DMS 273 treated with DMSO at 0.1 percent for 48 hours (cell line): ENCODE data around the gene URB1.

Source experiments
- DNase-seq: peaks from one replicate; lab custom pipeline; 2025; lab: John Stamatoyannopoulos, UW

Gene URB1

DNA sequence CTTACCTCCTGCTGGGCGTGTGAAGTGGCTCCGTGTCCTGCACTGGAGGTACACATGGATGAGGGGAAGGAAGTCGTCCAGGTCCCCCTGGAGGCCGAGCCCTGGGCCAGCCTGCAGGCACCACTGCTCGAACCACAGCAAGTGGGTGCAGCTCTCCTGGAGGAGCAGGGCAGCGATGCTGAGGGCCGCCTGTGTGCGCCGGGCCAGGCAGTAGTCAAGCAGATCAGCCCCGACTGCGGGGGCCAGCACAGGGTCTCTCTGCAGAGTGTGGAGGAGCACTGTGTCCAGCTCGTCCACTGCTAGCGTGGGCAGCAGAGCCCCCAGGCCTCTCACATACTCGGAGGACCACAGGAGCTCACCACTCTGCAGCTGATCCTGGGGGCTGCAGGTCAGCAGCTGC lies 45.9 kb downstream of the URB1 start:
- no peak for DNase-seq

DNA sequence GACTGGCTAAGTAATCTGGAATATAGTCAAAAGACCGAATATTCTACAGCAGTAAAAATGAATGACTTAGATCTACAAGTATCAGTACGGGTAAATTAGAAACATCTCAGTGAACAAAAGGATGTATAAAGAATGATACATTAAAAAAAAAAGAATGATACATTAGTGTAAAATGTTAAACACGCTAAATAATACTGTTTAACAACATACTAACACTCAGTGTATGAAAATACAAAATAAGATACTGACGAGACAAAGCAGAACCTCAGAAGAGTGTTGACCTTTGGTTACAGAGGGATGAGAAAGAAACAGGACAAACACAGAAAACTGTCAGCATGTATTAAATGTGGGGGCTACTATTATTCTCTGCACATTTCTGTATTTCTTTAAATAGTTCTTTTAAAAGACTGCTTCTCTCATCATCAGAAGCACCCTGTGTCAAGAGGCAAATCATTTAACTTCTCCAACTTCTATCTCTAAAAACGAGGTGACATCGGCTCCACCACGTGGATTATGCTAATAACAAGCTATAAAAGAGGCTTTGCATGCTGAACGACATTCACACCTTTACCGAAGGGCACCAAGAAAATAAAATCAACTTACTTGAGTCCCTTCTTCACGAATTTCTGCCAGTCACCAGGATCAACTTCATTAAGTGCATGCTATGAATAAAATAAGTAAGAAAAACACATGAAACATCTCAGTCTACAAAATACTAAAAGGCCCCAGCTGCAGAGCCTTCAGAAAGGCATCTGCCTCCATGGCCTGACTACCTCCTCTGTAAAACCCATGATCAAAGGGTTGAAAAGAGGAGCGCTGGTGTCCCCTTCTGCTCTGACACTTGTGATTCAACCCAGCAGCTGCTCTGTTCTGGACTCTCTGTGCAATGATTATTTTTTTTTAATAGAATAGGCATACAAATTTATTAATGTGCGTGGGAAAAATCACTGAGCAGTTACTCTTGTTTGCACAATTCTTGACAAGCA lies 51.7 kb downstream of the URB1 start:
- DNase-seq = no peak

DNA sequence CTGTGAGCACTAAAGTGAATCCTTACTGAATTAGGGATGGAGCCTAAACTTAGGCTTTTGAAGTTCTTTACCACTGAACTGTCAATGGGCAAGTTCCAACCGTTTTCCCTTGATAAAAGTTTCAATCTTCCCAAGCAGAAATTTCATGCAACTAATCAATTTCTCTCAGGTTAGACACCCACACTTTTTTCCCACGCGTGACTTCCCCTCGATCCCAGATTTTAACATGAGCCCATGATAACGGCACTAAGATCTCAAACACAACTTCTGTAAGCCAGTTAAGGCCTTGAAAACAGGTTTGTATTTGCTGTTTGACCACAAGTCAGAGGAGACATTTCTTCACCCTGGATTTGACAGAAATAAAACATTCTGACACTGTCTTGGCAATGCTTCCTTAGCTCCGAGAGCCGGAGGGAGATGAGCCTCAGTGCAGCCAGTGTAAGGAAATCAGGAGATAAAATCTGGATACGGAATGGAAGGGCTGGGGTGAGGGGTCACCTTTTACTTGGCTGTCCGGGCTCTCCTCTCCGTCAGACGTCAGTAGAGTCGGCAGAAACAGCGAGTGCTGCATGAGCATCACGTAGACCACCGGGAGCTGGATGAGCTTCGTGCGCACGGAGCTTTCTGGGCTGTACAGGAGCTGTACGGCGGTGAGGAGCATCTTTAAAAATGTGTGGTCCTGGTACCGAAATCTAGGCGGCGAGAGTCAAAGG lies 54.4 kb downstream of the URB1 start:
- no peak for DNase-seq

DNA sequence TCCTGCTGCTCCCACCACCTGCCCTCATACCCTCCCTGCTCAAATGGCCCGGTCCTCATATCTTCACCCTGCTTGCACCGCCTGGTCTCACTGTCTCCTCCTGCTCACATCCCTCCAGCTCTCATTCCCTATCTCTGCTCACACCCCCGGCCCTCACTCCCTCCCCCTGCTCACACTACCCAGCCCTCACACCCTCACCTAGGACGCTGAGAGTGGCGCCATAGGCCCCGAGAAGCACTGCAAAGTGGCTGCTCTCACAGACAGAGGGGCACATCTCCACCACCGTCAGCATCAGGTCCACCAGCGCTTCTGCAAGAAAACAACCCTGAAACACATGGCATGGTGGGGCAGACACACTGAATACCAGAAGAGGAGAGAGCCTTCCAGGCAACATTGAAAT lies 55.6 kb downstream of the URB1 start:
- DNase-seq = no peak

DNA sequence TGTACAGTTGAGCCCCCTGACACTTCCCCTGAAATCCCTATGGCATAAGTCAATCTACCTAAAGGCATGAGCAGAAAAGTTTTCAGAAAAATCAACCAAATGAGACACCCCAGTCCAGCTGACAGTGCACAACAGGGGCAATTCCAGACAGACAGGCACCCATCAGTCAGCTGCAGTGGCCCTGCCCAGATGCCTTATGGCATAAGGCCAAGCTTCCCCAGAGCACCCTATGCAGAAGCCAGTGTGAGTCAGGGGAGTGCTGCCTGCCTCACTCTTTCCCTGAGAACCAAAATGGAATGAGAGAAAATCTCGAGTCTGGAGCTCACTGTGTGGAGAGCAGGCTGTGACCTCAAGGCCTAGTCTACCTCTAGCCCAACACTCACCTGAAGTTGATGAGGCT lies 56.1 kb downstream of the URB1 start:
- DNase-seq = peak; percentile 40

DNA sequence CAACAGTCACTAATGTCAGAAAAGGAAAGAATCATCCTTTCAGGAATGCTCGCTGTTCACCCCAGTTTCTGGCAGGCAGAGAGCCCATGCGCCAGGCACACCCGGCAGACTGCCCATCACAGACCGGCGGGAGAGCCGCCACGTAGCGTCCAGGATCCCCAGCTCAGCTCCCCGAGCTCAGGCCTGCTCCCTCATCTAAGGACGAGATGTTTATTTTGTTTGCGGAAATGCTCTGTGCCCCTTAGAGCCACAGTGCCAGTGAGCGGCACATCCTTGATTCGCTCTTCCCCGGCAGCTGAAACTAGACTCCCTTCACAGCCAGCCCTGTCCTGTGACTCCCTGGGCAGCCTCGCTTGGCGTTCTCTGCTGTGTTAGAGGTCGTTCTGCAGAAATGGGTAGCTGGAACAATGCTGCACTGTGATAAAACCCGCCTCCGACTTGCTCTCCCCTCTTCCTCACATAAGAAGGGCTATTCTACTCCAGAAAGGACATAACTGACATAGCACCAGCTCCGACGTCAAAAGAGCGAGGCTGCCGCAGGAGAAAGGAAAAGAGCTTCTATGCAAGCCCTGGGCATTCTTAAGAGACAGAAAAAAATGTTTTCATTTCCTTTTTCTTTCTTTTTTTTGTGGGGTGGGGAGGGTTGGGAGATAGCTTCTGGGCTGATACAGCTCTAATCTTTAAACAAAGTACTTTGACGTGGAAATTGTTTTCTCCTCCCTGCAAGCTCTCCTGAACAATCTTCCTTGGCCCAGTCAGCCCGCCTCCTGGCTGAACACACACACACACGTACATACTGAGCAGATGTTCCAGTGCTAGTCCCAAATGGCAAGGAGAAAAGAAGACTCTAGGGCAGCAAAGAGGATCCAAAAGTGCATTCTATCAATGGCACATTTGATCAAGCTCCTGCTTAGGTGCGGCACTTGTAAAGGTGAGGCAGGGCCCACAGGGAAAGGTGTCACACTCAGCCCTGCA lies 56.9 kb downstream of the URB1 start:
- peak; percentile 45 for DNase-seq

DNA sequence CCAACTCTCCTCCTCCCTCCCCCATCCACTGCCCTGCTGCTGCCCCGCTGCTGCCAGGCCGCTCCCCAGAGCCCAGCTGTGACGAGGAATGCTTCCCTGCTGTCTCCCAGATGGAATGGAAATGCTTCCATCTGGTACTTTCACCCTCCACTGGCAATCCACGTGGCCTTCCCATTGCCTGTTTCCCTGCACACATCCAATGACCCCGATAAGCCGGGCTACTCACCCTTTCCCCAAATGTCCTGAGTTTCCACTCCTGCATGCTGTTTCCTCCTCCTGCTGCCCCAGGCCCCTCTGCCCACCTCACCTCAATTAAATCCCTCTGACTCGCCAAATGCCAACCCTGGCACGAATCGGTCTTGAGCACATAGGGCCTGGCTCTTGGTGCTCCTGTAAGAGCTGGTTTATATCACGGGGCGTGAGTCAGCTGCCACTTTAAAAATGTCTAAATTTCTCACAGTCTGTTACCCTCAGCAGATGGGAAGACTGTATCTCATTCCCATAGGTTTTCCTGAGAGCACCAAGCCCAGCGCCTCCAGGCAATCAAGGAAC lies 57.8 kb downstream of the URB1 start:
- DNase-seq = peak; percentile 98

DNA sequence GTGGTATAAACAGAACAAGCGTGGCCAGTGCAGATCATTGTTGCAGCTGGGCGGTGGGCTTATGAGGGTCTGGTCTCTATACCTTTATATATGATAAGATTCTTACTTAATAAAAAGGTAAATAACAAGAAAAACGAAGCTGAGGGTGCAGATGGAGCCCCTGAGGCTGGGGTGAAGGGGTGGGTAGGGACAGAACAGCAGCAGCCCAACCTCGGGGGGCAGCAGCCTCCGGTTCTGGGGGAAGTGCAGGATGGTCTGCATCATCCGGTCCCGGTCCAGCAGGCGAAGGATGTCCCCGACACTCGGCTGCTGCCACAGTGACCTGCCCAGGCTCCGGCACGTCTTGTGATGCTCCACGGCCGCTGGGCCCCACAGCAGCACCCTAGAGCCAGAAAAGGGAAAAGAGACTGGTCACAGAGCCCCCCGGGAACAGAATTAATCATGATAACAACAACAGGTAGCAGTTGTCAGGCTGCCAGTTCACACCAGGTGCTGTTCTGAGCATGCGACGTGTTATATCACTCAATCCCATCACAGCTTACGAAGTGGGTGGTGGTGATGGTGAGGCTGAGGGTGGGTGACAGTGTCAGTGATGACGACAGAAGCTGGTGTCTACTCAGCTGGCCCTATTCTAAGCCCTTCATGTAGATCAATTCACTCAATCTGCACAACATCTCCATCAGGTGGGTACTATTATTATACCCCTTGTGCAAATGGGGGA lies 58.7 kb downstream of the URB1 start:
- DNase-seq = no peak

DNA sequence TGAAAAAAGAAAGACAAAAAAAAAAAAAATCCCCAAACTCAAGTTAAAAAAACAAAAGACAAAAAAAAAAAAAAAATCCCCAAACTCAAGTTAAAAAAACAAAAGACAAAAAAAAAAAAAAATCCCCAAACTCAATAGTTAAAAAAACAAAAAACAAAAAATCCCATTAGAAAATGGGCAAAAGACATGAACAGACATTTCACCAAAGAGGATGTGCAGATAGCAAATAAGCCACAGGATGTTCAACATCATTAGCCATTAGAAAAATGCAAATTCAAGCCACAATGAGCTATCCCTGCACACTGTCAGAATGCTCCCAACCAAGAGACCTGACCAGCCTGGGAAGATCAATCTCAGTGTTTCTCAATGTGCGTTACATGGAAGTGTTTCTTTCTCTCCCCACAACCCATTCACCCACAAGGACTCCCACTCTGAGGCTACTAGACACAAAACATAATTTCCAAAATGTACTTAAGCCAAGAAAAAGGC lies 60.3 kb downstream of the URB1 start:
- no peak for DNase-seq

DNA sequence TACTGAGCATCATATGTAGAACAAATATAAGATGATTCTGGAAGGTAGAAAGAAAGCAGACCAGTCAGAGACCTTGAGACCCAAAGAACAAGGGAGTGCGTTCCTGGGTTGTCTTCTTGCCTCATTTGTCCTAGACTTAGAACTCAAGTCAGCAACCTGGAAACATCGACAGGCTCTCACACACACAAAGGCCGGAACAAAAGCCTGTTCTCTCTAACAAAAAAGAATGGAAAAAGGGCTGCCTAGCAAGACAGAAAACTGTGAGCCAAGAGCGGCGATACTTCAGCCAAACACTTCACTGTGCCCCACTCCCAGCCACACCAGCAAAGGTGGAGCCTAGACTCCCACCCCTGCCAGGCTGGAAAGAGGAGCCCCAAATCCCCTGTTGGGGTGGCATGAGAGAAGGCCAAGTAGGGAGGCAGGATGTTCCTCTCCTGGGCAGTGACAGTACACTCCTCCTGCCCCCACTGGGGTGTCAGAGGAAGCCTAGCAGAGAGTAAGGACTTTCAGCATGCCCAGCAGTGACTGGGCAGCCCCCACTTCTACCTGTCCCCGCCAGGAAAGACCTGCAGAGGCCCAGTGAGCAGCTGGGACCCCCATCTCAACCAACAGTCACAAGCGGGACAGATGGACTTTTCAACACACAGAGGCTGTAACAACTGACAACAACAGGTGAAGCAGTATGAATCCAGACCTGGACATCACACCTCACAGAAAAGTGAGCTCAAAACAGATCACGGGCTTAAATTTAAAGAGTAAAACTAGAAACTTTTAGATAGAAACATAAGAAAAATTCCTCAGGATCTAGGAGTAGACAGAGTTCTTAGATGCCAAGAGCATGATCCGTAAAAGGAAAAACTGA lies 61.1 kb downstream of the URB1 start:
- no peak for DNase-seq

DNA sequence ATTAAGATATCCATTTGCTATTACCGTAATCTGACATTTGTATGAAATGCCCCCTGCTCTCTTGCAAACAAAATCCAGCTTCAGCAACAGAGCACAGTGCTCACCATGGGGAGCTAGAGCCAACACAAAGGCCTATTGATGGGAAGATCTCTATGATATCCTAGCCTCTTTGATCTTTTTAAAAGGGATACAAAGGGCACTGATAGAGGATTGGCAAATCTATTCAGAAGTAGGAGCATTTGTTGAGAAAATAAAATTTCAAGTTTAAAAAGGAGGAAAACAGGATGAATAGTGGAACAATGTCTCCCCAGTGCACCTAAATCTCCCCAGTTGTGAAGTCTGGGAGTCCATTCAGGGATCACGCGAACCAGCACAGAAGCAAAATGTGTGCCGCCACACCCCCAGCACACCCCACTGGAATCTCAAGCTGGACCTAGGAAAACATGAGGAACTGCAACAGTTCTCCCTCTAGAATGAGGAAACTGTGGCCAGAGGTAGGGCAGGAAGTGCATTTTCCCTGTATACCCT lies 62.0 kb downstream of the URB1 start:
- no peak for DNase-seq

DNA sequence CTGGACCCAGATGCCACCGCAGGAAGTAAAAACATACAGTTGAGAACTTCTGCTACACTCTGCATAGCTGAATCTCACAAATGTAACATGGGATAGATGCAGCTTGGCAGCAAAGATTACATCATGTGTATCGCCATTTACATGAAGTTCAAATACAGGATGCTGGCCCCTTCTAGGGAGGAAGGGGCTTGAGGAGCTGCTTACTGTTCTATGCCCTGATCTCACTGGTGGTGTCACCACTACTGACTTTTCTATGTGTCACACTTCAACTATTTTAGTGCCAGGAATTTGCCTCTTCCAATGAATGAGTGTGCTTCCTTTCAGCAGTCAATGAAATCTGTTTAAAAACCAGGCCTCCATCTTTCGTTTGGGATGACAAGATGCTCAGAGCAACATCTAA lies 63.0 kb downstream of the URB1 start:
- DNase-seq = no peak

DNA sequence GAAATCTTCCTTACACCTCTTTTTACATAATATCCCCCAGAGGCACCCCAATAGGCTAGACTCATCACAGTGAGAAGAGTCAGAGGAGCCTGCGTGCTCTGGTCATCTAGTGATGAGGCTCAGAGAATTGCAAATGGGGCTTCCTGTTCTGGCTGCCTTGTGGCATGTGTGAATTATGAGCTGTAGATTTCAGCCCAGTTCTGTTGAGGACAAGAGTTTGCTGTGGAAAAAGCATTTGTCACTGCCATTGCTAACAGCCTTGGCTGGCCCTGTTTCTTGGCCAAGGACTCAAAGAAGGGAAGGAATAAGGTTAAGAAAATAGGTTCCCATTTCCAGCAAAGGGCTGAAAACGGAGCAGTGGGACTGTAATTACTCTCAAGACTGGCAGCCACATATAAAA lies 63.5 kb downstream of the URB1 start:
- DNase-seq = no peak

DNA sequence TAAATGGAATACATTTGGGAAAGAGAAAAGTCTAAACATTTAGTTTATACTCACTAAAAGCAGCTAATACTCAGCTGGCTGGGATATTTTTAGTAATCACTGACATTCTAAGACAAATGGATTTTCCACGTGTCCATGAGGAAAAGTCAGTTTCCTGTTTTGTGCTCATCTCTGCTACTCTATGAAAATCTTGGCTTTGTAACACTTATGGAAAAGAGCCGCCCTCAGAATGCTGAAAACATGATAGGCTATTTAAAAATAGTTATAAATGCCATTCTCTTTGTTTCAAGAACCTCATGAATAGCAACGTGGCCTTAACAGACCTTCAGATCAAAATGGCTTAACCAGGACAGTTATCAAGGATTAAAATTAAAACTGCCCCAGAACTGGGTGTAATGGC lies 64.2 kb downstream of the URB1 start:
- DNase-seq = no peak

DNA sequence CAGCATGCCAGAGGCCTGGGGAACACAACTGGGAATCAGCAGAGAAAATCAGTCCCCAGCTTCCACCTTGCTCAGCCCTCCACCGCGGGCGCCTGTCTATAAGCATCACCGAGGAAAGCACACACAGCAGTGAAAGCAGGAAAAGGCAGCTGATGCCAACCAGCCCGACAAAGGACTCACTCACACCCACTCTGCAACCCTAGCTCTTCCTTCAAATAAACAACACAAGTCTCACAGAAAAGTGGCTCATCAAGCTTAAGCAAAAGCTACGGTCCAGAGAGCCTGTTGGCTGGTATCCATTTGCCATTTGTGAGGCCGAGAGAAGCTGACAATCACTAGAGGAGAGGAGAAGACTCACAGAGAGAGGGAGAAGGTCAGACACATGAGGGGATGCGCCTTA lies 67.1 kb downstream of the URB1 start:
- no peak for DNase-seq

DNA sequence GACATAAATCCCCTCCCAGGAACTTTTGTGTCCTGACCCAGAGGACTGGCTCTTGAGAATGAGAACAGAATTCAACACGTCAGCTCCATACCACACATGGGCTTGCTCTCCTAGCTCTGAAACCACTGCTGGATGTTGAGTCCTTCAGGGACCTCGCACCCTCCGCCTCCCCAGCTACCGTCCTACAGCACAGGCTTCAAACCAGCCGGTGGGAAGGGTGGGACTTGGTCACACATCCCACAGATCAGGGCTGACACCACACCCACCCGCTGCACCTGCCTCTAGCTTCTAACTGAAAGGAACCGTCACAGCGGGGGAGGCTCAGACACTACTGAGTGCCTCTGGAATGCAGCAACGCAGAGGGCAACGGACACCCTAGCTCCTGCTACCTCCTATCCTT lies 70.1 kb downstream of the URB1 start:
- DNase-seq = no peak

DNA sequence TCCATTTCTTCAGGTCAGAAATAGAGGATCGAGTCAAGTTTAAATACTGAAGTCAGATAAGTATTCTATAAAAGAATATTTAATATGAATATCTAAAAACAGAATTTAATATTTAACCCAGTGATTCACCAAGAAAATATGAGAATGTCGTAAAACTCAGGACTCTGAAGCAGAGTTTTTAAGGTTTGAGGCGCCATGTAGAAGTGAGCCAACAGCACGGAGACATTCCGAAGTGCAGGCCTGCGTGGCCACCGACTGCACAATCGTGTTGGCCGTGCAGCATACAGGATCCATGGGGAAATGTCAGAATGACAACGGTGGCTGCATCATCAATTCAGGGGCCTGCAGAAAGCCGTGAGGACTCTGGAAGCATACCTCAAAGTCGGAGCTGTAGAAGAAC lies 70.7 kb downstream of the URB1 start:
- DNase-seq = no peak

DNA sequence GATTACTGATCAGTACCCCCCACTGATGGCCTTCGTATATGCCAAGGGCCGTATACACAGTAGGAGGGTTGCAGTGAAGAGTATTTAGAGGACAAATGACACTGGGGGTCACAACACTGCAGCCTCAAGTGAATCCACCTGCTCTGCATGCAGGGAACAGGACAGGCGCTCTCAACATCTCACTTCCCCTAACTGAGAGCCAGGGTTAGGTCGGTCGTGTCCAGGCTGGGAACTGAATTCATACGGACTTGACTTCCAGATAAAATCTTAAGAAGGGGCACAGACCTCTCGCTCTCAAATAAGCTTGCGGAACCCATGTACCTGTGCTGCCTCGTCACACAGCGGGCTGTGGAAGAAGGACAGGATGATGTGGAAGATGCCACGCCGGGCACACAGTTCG lies 71.3 kb downstream of the URB1 start:
- DNase-seq = no peak

DNA sequence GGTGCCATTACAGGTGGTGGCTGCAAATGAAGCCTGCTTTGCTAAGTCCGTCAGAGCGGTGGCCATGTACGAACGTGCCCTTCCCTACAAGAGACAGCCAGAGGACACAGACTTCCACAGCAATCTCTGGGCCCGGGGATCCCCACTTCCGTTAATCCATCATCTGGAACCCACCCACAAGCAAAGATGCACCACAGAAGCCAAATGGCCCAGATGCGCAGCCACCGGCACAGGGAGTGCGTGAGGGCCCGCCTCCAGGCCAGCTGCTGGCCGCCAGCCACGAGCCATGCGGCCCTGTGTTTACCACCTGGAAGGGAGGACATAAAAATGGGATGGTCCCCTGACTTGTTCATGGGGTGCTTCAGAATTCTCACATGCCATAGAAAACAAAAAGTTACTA lies 72.1 kb downstream of the URB1 start:
- no peak for DNase-seq

DNA sequence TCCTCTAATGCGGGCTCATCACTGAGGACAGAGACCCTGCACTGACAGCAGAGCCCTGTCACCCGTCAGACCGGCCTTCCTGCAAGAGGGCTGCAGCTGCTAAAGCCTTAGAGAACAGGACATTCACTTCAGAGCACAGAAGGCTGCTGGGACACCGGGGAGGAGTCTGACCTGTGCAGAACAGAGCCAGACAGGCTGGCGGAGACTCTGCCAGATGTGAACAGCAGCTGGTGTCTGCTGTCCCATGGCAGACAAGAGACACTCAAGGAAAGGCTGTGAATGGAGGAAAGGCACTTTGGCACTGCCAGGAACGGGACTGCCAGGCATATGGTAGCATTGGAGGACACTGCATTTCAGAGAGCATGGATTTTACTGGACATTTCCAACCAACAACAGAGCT lies 72.8 kb downstream of the URB1 start:
- DNase-seq = no peak
